WI38 (cell line): ENCODE data around the gene FHIP1B.

Experiments
- H3K4me3 ChIP-seq: 2 replicates; pipeline ENCODE4 v1.5.1; 2011; ENCODE audit warnings: low read depth, mild to moderate bottlenecking, control low read depth, low read length
- TF ChIP-seq, protein P1 (sequence below): IDR thresholded peaks from 2 replicates; pipeline ENCODE4 v1.5.1; 2012; ENCODE audit warnings: low read depth, mild to moderate bottlenecking, control low read depth, low read length

FHIP1B gene

DNA sequence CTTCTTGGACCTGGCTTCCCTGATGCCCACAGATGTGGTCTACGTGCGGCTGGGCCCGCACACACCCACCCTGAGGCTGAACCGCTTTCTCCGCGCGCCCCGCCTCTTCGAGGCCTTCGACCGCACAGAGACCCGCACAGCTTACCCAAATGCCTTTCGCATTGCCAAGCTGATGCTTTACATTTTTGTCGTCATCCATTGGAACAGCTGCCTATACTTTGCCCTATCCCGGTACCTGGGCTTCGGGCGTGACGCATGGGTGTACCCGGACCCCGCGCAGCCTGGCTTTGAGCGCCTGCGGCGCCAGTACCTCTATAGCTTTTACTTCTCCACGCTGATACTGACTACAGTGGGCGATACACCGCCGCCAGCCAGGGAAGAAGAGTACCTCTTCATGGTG, 5.7 kb upstream of the FHIP1B start:
- H3K4me3 ChIP-seq, result no peak overlapping the region
- TF ChIP-seq, protein P1, sequence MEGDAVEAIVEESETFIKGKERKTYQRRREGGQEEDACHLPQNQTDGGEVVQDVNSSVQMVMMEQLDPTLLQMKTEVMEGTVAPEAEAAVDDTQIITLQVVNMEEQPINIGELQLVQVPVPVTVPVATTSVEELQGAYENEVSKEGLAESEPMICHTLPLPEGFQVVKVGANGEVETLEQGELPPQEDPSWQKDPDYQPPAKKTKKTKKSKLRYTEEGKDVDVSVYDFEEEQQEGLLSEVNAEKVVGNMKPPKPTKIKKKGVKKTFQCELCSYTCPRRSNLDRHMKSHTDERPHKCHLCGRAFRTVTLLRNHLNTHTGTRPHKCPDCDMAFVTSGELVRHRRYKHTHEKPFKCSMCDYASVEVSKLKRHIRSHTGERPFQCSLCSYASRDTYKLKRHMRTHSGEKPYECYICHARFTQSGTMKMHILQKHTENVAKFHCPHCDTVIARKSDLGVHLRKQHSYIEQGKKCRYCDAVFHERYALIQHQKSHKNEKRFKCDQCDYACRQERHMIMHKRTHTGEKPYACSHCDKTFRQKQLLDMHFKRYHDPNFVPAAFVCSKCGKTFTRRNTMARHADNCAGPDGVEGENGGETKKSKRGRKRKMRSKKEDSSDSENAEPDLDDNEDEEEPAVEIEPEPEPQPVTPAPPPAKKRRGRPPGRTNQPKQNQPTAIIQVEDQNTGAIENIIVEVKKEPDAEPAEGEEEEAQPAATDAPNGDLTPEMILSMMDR, result no peak

DNA sequence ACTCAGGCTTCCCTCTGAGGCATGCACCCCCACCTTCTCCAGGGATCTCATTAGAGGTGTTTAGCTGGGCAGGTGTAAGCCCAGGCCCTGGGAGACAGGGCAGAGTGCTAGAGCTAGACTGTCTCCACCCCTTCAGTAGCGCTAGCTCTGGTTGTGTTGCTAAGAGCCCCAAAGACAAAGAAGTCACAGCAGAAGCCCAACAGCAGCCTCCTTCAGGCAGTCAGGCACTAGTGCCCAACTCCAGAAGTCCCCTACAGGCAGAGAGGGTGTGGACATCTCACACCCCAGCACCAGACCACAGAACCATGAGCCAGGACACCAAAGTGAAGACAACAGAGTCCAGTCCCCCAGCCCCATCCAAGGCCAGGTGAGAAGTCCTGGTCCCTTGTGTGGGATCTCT, 4.5 kb upstream of the FHIP1B start, which contains the start of gene CNGA4:
CNGA4 (plus strand) TSS at position 188 of the 400 bp plus-strand sequence; CDS start at position 306, 118 bp downstream.
- no peak within 1 kb of the TSS for H3K4me3 ChIP-seq
- TF ChIP-seq, protein P1, result no peak

DNA sequence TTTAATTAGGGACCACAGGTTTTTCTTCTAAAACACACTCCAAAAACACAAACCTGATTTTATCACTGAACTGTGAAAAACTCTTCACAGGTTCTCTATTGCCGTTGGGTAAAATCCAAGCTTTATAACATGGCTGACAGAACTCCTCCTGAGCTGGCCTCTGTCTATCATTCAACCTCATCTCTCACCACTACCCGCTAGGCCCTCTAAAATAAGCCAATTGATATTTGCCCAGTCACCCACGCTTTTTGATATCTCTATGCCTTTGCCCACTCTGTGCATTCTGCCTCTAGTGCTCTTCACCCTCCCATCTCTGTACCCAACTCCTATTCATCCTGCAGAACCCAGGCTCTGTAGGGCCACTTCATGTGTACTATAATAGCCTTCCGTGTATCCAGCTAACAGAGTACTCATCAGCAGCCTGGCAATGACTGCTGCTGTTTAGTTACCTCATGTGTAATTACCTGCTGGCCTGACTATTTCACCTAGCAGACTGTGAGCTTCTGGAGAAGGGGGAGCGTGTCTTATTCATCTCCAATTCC, 3.4 kb upstream of the FHIP1B start:
- no peak overlapping the region for H3K4me3 ChIP-seq
- TF ChIP-seq, protein P1, result no peak

DNA sequence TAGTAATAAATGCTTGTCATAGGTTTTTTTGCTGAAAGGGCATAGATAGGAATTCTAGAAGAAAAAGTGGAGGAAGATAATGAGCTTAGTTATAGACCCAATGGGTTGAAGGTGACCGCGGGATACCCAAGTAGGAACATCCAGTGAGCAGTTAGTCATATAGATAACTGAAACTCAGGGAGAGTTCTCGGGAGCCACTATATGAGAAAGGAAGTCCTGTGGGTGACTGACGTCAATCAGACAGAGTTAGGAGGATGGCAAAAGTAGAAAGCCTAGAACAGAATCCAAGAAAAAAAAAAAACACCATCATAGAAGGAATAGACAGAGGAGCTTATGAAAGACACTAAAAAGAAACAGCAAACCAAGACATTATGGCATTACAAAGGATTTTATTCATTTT, 2.8 kb upstream of the FHIP1B start:
- TF ChIP-seq, protein P1, result no peak

DNA sequence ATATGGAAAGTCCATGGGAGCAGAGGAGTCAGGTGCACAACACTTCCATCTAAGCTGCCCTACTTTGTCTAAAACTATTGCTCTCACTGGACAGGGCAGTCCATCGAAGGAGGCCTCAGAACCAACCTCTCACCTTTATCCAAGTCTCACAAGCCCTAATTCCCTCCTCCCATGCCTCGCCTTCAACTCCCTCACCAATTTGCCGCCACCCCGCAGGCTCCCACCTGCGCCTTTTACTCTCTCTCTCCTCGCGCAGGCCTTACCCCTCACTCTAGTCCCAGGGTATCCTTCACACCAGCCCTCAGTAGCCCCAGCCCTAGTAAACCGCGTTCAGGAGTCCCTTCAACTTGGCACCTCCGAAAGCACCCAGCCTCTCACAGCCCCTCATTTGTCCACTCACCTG, 451 bp downstream of the FHIP1B start:
- H3K4me3 ChIP-seq, result peak overlapping the region; percentile 96
- TF ChIP-seq, protein P1, result no peak

More for the DNA sequence above, 2.8 kb upstream of the FHIP1B start:
- H3K4me3 ChIP-seq, result no peak overlapping the region

DNA sequence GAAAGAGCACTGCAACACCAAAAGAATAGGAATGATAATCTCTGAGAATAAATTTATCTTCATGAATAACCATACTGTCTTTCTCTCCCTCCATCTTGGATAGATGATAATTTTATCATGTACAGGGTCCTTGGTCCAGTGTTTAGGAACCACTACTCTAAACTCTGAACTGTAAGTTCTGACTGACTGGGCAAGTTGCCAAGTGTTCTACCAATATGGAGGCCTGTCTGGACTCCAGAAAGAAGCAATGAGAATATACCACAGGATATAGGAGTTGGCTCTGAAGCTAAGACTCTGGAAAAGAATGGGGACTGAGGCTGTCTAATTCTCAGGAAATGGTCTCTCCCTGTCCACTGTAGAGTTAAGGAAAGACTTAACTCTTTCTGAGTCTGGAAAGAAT, 1.5 kb downstream of the FHIP1B start:
- TF ChIP-seq, protein P1, result no peak
- H3K4me3 ChIP-seq, result no peak overlapping the region

DNA sequence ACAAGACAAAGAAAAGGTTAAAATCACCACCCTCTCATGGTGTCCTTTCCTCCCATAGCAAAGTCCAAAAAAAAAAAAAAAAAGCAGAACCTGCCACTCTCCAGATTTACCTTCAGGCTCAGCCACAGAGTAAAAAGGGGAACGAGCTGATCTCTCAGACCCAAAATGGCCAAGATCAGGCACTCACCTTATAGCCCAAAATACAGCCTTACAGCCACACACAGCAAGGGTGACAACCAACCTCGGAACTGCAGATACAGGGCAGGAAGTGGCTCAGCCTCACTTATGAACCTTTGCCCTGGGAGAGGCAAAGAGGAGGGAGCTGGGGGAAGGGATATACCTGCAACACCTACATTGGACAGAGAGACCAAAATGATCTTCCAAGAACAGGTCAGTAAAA, 4.5 kb downstream of the FHIP1B start:
- H3K4me3 ChIP-seq, result no peak overlapping the region
- TF ChIP-seq, protein P1, result no peak
